Measurements from ENCODE around the gene DCLK2.

DCLK2 gene

GRCh38 chr4:150216726-150217125, 138.5 kb downstream of the DCLK2 start:
- H3K36me3 ChIP-seq (ENCODE audit: control insufficient read depth in 2 of 2, insufficient read depth in 1 of 2, low read length in 2 of 2): no peaks in the 10 kb centered on the region
- no peak overlapping the region for H3K27ac ChIP-seq (ENCODE audit: extremely low read depth, low read depth, low read length)
- ChIA-PET POLR2A (no interaction called here), CTCF (no interaction called here)
- 0 out of 2 replicates have a peak, but pooled peaks cover 5% of the 10 kb centered on the region for H3K4me1 ChIP-seq (ENCODE audit: control insufficient read depth, insufficient read depth, low read length)
- no peaks in the 10 kb centered on the region for H3K9me3 ChIP-seq (ENCODE audit: control insufficient read depth, insufficient read depth, low read depth, low read length)
- H3K4me3 ChIP-seq (ENCODE audit: low read depth, low read length): no peak overlapping the region
- TF ChIP-seq ZNF416 (tag by site-specific recombination; IDR thresholded peaks at IDR 0.05) (no peak), ZNF530 (tag by site-specific recombination; IDR thresholded peaks at IDR 0.05; ENCODE audit: low read depth) (no peak), TRIM28 (IDR thresholded peaks at IDR 0.05; ENCODE audit: borderline replicate concordance, low read length) (no peak), IKZF3 (tag by site-specific recombination; IDR thresholded peaks at IDR 0.05) (no peak), ZNF768 (tag by site-specific recombination; IDR thresholded peaks at IDR 0.05) (no peak), ZBTB6 (tag by site-specific recombination; IDR thresholded peaks at IDR 0.05) (no peak), ZNF596 (tag by site-specific recombination; IDR thresholded peaks at IDR 0.05) (no peak), INSM2 (tag by site-specific recombination; IDR thresholded peaks at IDR 0.05) (no peak), ZNF292 (tag by site-specific recombination; IDR thresholded peaks at IDR 0.05; ENCODE audit: borderline replicate concordance, low read depth) (no peak), ZNF704 (tag by site-specific recombination; IDR thresholded peaks at IDR 0.05) (no peak), ZSCAN18 (tag by site-specific recombination; IDR thresholded peaks at IDR 0.05) (no peak), ZNF48 (tag by site-specific recombination; IDR thresholded peaks at IDR 0.05) (no peak), SCRT1 (tag by site-specific recombination; IDR thresholded peaks at IDR 0.05; ENCODE audit: borderline replicate concordance) (no peak), ZNF23 (tag by site-specific recombination; IDR thresholded peaks at IDR 0.05; ENCODE audit: borderline replicate concordance) (no peak), ZNF26 (tag by site-specific recombination; IDR thresholded peaks at IDR 0.05) (no peak), KLF9 (tag by site-specific recombination; IDR thresholded peaks at IDR 0.05; ENCODE audit: low read depth) (no peak), KLF8 (tag by site-specific recombination; IDR thresholded peaks at IDR 0.05) (no peak), ZBTB44 (tag by site-specific recombination; IDR thresholded peaks at IDR 0.05) (no peak)
